DMS53 treated with DMSO at 0.1 percent for 48 hours (cell line): ENCODE data around the gene HECTD3.
"Not testable (repeated sequence)": the region's sequence is repeated elsewhere in the genome, so short reads cannot be mapped to it uniquely, and the experiment has no call there.

Source experiments
- DNase-seq: peaks from one replicate; lab custom pipeline; 2025; ENCODE audit not compliant: unreplicated experiment; lab: John Stamatoyannopoulos, UW

Gene HECTD3

DNA sequence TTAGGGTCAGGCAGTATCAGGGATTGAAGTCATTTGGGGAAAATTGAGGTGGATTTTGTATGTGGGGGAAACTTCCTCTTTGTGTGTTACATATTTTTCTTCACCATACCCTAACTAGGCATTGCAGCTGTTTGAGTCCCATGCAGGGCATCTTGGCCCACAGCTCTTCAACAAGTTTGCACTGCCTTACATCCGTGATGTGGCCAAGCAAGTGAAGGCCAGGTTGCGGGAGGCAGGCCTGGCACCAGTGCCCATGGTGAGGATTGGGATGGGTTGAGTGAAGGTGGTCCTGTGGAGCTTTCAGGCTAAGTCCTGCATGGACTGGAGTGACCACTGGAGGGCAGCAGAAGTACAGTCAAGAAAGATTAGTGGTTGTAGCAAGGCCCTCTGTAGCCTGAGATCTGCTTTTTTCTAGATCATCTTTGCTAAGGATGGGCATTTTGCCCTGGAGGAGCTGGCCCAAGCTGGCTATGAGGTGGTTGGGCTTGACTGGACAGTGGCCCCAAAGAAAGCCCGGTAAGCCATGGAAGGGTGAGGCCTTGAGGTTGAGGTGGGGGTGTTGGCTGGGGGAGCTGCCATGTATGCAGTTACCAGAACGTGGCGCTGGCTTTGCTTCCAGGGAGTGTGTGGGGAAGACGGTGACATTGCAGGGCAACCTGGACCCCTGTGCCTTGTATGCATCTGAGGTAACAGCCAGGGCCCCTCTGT lies 3.4 kb upstream of the HECTD3 start:
- DNase-seq = peak; percentile 64

DNA sequence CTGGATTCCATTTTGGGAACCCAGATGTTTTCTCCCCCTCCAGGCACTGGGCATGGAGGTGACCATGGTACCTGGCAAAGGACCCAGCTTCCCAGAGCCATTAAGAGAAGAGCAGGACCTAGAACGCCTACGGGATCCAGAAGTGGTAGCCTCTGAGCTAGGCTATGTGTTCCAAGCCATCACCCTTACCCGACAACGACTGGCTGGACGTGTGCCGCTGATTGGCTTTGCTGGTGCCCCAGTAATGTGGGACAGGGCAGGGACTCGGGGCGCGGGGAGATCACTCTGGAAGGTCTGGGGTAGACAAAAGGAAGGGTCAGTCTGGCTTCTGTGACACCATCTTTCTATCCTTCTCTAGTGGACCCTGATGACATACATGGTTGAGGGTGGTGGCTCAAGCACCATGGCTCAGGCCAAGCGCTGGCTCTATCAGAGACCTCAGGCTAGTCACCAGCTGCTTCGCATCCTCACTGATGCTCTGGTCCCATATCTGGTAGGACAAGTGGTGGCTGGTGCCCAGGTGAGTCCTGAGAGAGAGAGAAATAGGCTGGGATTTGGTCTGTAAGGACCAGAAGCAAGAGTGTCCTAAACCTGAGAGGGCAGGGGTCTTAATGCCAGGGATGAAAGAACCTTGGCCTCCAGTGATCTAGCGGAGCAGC lies 2.6 kb upstream of the HECTD3 start:
- DNase-seq = no peak

GRCh38 chr1:45012639-45013278 lies 1.6 kb upstream of the HECTD3 start:
- DNase-seq = peak; percentile 27

DNA sequence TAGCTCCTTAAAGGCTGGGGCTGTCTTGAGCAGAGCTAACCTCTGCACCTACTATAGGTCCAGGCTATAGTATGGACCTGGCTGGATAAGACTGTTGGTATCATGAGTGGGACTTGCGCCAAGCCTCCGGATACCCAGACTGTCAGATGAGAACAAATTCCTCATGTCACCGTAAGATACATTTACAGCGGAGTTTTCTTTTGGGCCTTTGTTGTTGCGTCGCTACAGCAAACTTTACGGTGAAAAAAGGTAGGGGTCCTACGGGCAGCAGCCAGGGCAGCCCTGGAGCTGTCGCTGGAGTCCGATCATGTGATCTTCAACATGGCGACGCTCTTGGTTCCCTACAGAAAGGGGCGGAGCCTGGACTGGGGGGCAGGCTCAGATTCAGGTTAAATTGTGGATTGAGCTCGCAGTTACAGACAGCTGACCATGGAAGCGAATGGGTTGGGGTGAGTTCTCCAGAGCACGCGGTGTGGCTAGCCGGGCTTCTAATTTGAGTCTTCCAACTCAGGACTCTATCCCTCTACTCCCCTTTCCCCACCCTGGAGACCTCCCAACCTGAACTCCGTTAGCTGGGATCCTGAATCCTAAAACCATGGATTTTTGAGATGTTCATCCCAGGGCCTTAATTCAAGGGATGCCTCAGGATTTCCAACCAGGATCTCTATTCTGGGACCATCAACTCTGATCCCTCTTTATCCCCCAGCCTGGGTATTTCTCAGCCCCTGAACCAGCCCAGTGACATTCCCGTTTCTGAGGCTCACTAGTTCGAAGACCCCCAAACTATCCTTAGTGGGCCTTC lies 914 bp upstream of the HECTD3 start, which contains the start of gene UROD:
TSS of gene UROD (plus strand) at position 418 of the 802 bp plus-strand sequence. CDS start at position 430, 12 bp downstream.
- peak; percentile 96 for DNase-seq

DNA sequence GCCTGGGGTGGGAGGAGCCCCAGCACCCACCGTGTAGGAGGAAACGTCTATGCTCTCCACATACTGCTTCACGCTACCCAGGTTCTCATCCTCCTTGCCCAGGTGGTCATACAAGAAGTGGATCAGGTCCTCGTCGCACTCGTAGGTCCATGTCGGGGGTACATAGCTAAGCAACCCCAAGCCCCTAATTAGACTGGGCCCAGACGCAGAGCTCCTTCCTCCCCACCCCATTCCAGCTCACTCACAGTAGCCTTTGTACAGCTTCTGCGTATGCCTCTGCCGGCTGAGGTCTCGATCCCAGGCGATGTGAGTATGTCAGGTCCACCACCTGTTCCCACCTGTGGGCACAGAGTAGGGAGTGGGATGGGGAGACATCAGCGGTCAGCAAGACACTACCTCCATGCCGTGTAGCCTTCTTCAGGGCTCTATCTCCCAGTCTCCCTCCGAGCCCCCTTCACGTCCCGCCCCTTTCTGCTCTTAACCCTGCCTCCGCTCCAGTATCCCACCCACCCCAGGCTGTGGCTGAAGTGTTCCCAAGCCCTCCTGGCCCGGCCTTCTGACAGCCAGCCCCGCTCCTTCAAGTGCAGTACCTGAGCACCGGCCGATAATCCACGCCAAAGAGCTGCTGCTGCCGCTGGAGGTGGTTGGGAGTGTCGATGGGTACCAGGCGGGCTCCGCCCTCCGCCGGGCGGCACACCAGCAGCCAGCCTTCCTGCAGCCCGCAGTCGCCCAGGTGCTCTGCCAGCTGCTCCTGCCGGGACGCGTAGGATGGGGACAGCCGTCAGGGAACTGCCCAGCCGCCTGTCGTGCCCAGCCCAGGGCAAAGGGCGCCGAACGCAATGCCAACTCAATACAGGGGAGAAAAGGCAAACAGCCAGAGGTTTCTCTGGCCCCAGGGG lies 919 bp downstream of the HECTD3 start:
- DNase-seq = peak; percentile 59

- no peak for DNase-seq
Observed at GRCh38 chr1:45009296-45009865, 1.7 kb downstream of the HECTD3 start.

DNA sequence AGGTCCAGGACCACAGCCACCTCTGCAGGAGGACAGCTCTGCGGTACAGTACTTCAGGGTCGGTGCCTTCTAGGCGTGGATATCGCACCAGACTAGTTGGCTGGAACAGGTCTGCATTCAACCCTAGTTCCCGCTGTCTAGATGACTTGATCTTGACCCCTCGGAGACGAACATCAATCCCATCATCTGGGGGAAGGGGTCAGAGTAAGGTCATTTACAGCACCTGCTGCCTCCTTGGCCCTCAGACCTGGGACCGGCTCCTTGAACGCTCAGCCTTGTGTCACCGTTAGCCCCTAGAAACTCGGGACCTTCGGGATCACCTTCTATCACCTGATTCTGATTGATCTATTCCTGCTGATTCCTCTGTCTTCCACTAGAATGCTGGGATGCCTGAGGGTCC lies 2.6 kb downstream of the HECTD3 start:
- DNase-seq = no peak

DNA sequence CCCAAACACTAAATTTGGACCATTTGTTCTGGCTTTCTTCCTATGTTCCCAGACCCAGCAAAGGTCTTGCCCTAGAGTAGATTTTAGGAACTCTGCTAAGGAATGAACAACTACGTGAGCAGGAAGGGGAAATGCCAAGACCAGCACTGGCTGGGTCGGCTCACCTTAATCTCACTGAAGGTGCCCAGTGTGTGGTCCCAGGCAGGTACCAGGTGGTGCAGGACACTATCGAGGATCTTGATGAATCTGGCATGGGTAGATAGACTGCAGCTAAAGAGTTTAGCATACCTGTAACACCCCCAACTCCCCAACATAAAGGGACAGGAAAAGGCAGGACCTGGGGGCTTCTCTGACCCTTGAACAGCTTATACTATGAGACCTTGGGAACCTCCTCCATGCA lies 3.0 kb downstream of the HECTD3 start:
- DNase-seq = no peak

- DNase-seq = no peak
Observed at GRCh38 chr1:45007311-45007710, 3.8 kb downstream of the HECTD3 start.

DNA sequence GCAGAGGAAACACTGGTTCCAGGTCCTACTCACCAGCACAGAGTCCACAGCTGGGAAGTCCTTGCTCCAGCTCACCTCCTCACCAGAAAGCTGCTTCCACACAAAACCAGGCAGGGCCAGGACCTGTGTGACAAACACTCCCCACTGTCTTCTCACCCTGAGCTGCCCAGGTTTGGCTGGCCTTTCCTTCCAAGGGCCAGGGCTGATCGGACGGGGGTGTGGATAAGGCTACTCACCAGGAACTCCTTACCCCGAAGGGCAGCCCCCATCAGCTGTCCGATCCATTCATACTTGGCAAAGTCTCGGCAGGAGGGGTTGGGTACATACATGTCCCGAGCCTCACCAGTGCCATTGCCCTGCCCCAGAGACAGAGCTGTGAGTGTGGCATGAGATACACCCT lies 5.4 kb downstream of the HECTD3 start:
- no peak for DNase-seq

GRCh38 chr1:45004281-45004920 lies 6.7 kb downstream of the HECTD3 start:
- no peak for DNase-seq

GRCh38 chr1:45003741-45004140 lies 7.4 kb downstream of the HECTD3 start:
- no peak for DNase-seq

- DNase-seq = no peak
Observed at GRCh38 chr1:45002650-45003645, 8.2 kb downstream of the HECTD3 start.

GRCh38 chr1:45001576-45001975 lies 9.5 kb downstream of the HECTD3 start:
- not testable (repeated sequence) for DNase-seq

DNA sequence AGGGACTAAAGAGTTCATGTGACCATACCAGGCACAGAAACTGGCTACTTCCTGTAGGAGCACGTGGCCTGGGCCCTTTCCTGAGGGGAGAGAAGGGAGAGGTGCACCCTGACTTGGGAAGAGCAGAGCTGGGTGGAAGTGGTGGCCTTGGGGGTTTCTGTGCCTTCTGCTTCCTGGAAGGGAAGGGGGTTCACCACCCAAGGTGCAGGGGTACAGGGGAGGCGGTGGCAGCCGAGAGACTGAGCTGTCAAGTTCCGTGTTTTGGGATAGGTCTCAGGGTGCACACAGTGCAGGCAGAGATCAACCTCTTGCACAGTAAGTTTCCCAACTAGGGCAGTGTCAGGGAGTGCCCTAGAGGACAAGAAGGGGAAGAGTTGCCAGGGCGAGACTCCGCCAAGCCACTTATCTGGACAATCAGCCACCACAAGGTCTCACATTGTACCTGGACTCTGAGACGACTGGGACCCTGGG lies 10.1 kb downstream of the HECTD3 start:
- no peak for DNase-seq

- no peak for DNase-seq
Observed at GRCh38 chr1:44999232-44999631, 11.9 kb downstream of the HECTD3 start.

DNA sequence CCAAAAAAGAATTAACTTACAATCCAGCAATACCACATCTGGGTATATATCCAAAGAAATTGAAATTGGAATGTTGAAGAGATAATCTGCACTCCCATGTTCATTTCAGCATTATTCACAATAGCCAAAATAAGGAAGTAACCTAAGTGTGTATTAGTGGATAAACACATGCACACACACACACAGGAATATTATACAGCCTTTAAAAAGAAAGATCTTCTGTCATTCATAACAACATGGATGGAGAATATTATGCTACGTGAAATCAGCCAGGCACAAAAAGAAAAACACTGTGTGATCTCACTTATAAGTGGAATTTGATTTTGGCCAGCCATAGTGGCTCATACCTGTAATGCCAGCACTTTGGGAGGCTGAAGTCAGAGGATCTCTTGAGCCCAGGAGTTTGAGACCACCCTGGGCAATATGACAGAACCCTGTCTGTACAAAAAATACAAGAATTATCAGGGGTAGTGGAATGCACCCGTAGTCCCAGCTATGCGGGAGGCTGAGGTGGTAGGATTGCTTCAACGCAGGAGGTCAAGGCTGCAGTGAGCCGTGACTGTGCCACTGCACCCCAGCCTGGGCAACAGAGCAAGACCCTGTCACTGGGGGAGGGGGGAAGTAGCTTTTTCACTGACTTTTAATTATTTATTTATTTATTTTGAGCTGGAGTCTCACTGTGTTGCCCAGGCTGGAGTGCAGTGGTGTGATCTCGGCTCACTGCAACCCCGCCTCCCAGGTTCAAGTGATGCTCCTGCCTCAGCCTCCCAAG lies 15.5 kb downstream of the HECTD3 start:
- DNase-seq = no peak
